Body of pancreas (tissue), 4 donors: Measurements from ENCODE around the gene MNT. TPM values are rescaled to one million over a fixed set of nuclear protein-coding genes. Genes with fewer than 3 reads are reported as not detected.

Experiments
- ATAC-seq: fragments of 150-250 bp; one replicate; pipeline ENCODE4 v1.9.1; 2016
- DNase-seq, 4 donors: peaks; one replicate each; pipeline ENCODE4 v3.0.0-alpha.2; 2019
- H3K27ac ChIP-seq, 4 donors: fragments of 200-600 bp; sonication (generic); 1 replicate in 3 of 4; 2 replicates in 1 of 4; pipeline versions ENCODE4 v1.5.1 to v1.6.1; 2016 to 2019; ENCODE audit warnings: mild to moderate bottlenecking in 1 of 4, mixed read lengths in 1 of 4, moderate library complexity in 1 of 4
- H3K27me3 ChIP-seq, 2 donors: fragments of 200-600 bp; sonication (generic); one replicate each; pipeline ENCODE4 v1.6.0; 2016; ENCODE audit warnings: mild to moderate bottlenecking in 1 of 2
- H3K36me3 ChIP-seq, 2 donors: fragments of 200-600 bp; sonication (generic); replicated peaks in 1 of 2; 2 replicates each; pipeline ENCODE4 v1.5.1; 2016; ENCODE audit warnings: low read depth in 2 of 2; ENCODE audit not compliant: insufficient read depth in 1 of 2
- H3K4me1 ChIP-seq: fragments of 200-600 bp; sonication (generic); one replicate; pipeline ENCODE4 v1.6.0; 2016
- H3K4me3 ChIP-seq, 2 donors: fragments of 200-600 bp; sonication (generic); 1 replicate in 1 of 2; 2 replicates in 1 of 2; pipeline ENCODE4 v1.5.1; 2016 to 2019
- H3K9me3 ChIP-seq, 3 donors: fragments of 200-600 bp; sonication (generic); 1 replicate in 2 of 3; 2 replicates in 1 of 3; pipeline ENCODE4 v1.5.1; 2016
- CTCF ChIP-seq, 7 experiments: fragments of 450-650 bp in 4 of 7; fragments of 200-600 bp in 3 of 7; sonication (generic) in 3 of 7; IDR thresholded peaks; one replicate each; pipeline ENCODE4 v1.5.1; 2016 to 2019; ENCODE audit warnings: antibody characterized with exemption in 7 of 7
- POLR2A ChIP-seq, 3 donors: fragments of 450-650 bp; IDR thresholded peaks; one replicate each; pipeline ENCODE4 v1.6.1; 2016; ENCODE audit warnings: antibody characterized with exemption in 3 of 3, mild to moderate bottlenecking in 2 of 3
- WGBS, 2 donors: methylation state at CpG; one replicate each; pipeline ENCODE4 v1.1.5; 2017; 5-methylcytosine and 5-hydroxymethylcytosine counted together
- intact Hi-C: fragments of 100-400 bp; cut with DNase I; formaldehyde crosslinking; loops from one replicate; pipeline ENCODE4 v1.15.1; 2023
- total RNA-seq, 2 donors: library from RNA; depleted of rRNA; stranded (reverse); fragments of >200 nt; gene quantifications; one replicate each; pipeline ENCODE4 v1.1.0, GENCODE V29; 2016

The MNT gene
- total RNA-seq, 2 donors from 2014 or later, result 5.4 to 12.2 TPM

GRCh38 chr17:2394775-2395201 is 6.1 kb downstream of the MNT start:
- Histone ChIP-seq H3K27ac (peak overlapping the region; percentile 93 to 100 (median 98)), H3K9me3 (no peaks in the 10 kb centered on the region), H3K4me1 (peaks cover 65% of the 10 kb centered on the region), H3K36me3 (no peaks in the 10 kb centered on the region), H3K4me3 (no peak overlapping the region), H3K27me3 (no peaks in the 10 kb centered on the region)
- whole genome bisulfite sequencing, 2 donors, result 82 to 86% methylated on average over 6 to 16 of the region's 16 CpGs
- ATAC-seq, result no peak
- no peak for DNase-seq
- intact Hi-C loops, result no loop called here
- TF ChIP-seq POLR2A (IDR thresholded peaks at IDR 0.05), result no peak
- TF ChIP-seq CTCF (IDR thresholded peaks at IDR 0.05), result no peak

GRCh38 chr17:2393954-2394749 is 6.7 kb downstream of the MNT start:
- H3K9me3 ChIP-seq, result no peaks in the 10 kb centered on the region
- DNase-seq (no peak), ATAC-seq (no peak)
- peaks cover 70% of the 10 kb centered on the region for H3K4me1 ChIP-seq
- WGBS, 2 donors, result 26 to 66% methylated on average over 14 to 43 of the region's 53 CpGs
- H3K27me3 ChIP-seq, result no peaks in the 10 kb centered on the region
- peak overlapping the region; percentile 86 to 99 (median 96) for H3K27ac ChIP-seq
- intact Hi-C loops, result no loop called here
- TF ChIP-seq CTCF (IDR thresholded peaks at IDR 0.05), result no peak
- TF ChIP-seq POLR2A (IDR thresholded peaks at IDR 0.05), result no peak
- no peaks in the 10 kb centered on the region for H3K36me3 ChIP-seq
- no peak overlapping the region for H3K4me3 ChIP-seq

GRCh38 chr17:2393174-2393953 is 7.5 kb downstream of the MNT start:
- 0% methylated on average over 61 of the region's 99 CpGs; no CpG with 5 or more reads in 1 of the 2 donors for WGBS, 2 donors
- Histone ChIP-seq H3K4me3 (peak overlapping the region; percentile 27 to 51), H3K9me3 (no peaks in the 10 kb centered on the region), H3K36me3 (no peaks in the 10 kb centered on the region), H3K4me1 (peaks cover 70% of the 10 kb centered on the region), H3K27me3 (no peaks in the 10 kb centered on the region), H3K27ac (peak overlapping the region; percentile 86 to 99 (median 96))
- TF ChIP-seq POLR2A (IDR thresholded peaks at IDR 0.05) (peak; percentile 64 to 79 (median 66)), CTCF (IDR thresholded peaks at IDR 0.05) (no peak)
- ATAC-seq, result peak; percentile 70
- DNase-seq, result peak; percentile 92 to 94 (median 93)
- intact Hi-C loops, result no loop called here

- Histone ChIP-seq H3K4me1 (peaks cover 61% of the 10 kb centered on the region), H3K4me3 (peak overlapping the region; percentile 27 to 51), H3K36me3 (no peaks in the 10 kb centered on the region), H3K9me3 (no peaks in the 10 kb centered on the region), H3K27me3 (no peaks in the 10 kb centered on the region), H3K27ac (peak overlapping the region; percentile 86 to 99 (median 96))
- DNase-seq, result peak; percentile 96 to 97 (median 96)
- intact Hi-C loops, result no loop called here
- 1 to 11% methylated on average over 6 to 78 of the region's 83 CpGs for WGBS, 2 donors
- peak; percentile 56 to 89 (median 61) for TF ChIP-seq POLR2A (IDR thresholded peaks at IDR 0.05)
- no peak for TF ChIP-seq CTCF (IDR thresholded peaks at IDR 0.05)
- peak; percentile 72 for ATAC-seq
Measured at GRCh38 chr17:2392252-2393173, 8.3 kb downstream of the MNT start.
